GM19397 (cell line): ENCODE results near the gene ANKRD6.

ENCODE experiments used
- ATAC-seq: cut with Tn5 transposase; IDR thresholded peaks from one replicate; pipeline ENCODE4 v1.9.1; 2021; ENCODE audit warnings: mild to moderate bottlenecking, moderate library complexity; ENCODE audit not compliant: unreplicated experiment

Gene ANKRD6

DNA sequence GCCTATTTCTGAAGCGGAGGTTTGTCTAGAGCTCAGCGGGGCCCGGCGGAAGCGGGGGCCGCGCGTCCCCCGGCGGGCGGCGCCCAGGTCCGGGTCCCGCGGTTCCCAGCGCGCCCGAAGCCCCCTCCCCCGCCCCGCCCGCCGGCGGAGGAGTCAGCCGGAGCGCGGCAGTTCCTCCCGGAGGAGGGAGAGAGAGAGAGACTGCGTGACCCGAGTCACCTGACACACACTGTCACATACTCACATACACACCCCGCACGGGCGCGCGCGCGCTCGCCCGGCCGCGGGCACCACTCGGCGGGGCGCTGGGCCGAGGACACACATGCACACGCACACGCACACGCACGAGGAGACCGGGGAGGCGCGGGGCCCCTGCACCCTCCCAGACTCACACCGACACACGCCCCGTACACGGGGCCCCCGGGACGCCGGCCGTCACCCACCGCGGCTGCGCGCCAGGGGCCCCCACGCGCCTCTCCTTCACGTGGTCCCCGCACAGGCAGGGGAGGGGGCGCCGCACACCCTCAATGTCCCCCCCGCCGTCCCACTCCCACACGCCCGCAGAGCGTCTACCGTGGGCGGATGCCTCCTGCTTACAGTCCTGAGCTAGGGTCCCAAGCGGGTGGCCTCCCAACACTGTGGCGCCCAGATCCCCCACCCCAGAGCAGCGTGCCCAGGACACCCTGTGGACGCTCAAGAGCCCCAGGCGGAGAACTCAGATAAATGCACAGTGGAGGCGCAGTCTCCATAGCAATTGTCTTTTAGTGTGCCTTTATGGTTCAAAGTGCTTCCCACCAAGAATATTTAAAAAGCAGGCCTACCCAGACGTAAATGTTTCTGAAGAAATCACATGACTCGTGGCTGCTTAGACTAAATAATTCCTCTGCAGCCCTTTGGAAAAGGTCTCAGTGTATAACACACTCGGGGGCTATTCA is 20.6 kb upstream of the ANKRD6 start, which contains the start of gene RRAGD:
TSS of gene RRAGD (minus strand) at position 203 of the 935 bp plus-strand sequence. CDS start 280 bp downstream, outside the sequence.
- peak; percentile 68 for ATAC-seq

GRCh38 chr6:89413006-89413400 is 19.9 kb upstream of the ANKRD6 start:
- ATAC-seq, result no peak

DNA sequence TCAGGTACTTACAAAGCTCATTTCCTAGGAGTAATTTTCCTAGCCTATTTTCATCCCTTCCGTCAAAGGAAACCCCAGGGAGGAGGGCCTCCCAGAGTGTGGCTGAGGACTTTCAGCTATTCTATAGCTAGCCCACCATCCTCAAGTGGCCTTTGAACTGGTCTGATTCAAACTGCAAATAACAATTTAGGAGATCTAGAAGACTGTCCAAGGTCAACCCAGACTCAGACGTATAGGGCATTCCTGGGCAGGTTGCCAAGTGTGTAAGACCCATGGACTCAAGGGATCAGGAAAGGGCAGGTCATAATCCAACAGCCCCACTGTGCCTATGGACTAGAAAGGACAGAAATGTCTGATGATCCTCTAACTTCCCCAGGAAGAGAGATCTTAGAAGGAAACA is 18.7 kb upstream of the ANKRD6 start:
- ATAC-seq, result no peak

- ATAC-seq, result no peak
Measured at GRCh38 chr6:89415185-89415584, 17.8 kb upstream of the ANKRD6 start.

DNA sequence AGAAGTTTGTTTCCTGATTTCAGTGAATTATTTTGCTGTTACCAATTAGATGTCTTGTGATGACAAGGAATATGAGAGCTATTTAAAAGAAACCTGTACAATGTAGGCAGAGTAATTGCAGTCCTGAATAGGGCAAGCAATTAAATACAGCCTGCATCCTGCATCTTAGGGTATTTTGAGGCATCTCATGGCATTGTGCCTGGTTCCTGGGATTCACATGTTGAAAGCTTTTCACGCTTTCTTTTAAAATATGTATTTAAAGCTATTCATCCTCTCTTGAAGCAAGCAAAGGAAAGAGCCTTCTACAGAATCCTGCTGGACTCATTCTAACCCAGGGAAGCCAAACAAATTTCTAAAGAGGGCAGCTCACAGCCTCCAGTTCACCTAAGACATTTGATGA is 16.2 kb upstream of the ANKRD6 start:
- no peak for ATAC-seq

- no peak for ATAC-seq
Measured at GRCh38 chr6:89430201-89430962, 2.6 kb upstream of the ANKRD6 start.

- ATAC-seq, result peak; percentile 29
Measured at GRCh38 chr6:89433252-89434149, 549 bp downstream of the ANKRD6 start.

DNA sequence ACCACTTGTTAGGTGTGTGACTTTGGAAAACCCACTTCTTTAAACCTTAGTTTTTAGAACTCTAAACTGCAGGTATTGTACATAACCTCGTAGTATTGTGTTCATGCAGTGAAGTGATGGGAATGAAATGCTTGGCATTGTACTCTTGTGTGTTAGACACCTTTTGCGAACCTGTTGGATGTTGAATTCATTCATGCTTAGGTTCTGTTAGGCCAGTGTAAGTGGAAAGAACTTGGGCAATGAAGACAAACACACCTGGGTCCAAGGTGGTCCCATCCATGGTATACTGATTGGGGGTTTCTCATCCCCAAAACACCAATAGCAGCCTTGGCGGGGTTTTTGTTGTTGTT is 1.2 kb downstream of the ANKRD6 start:
- no peak for ATAC-seq

DNA sequence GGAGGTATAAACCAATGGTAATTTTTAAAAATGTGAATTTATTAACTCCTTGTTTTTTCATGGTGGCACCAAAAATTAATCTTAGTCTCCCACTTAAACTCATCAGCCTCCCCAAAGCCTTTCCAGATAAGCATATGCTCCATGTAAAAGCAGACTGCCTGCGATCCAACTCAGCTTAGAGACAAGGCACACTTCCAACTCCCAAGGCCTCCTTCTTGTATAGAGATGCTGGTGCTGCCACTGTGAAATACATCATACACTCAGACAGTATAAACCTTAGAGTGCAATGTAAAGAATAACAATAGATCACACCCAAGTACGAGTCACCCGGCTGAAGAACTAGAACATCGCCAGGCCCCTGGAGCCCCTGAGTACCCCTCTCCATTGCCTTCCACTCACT is 2.0 kb downstream of the ANKRD6 start:
- no peak for ATAC-seq

- ATAC-seq, result no peak
Measured at GRCh38 chr6:89436226-89436625, 3.3 kb downstream of the ANKRD6 start.

- no peak for ATAC-seq
Measured at GRCh38 chr6:89438248-89438647, 5.3 kb downstream of the ANKRD6 start.

- no peak for ATAC-seq
Measured at GRCh38 chr6:89439014-89439413, 6.1 kb downstream of the ANKRD6 start.

GRCh38 chr6:89440200-89440599 is 7.2 kb downstream of the ANKRD6 start:
- no peak for ATAC-seq

- ATAC-seq, result no peak
Measured at GRCh38 chr6:89443658-89444057, 10.7 kb downstream of the ANKRD6 start.

DNA sequence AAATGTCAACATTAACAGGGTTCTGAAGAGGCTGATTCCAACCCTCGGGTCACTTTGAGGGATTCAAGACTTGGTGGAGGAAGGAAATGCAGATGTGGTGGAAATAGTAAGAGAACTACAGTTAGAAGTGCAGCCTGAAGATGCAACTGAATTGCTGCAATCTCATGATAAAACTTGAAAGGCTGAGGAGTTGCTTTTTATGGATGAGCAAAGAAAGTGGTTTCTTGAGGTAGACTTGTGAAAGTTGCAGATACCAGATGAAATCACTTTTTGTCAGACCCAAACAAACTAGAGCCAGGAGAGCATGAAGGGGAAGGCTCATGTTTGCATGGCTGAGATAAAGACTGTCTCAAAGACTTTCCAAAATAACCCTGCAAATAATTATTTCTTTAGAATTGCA is 16.2 kb downstream of the ANKRD6 start:
- ATAC-seq, result no peak

GRCh38 chr6:89452281-89452680 is 19.3 kb downstream of the ANKRD6 start:
- ATAC-seq, result no peak

GRCh38 chr6:89454300-89454699 is 21.3 kb downstream of the ANKRD6 start:
- ATAC-seq, result no peak

DNA sequence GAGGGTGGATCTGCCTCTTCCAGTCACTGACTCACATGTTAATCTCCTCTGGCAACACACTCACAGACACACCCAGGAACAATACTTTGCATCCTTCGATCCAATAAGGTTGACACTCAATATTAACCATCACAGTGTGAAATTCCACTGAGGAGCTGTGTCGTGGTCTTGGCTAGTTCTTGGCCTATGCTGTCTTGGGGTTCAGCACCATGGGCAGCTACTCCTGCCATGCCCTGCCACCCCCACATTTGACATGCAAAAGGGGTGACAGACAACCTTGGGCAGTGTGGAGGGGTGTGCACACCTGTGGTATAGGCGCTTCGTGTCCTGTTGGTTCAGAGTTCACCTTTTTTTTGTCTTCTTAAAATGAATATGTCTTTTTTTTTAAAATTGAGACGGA is 25.8 kb downstream of the ANKRD6 start:
- ATAC-seq, result no peak

DNA sequence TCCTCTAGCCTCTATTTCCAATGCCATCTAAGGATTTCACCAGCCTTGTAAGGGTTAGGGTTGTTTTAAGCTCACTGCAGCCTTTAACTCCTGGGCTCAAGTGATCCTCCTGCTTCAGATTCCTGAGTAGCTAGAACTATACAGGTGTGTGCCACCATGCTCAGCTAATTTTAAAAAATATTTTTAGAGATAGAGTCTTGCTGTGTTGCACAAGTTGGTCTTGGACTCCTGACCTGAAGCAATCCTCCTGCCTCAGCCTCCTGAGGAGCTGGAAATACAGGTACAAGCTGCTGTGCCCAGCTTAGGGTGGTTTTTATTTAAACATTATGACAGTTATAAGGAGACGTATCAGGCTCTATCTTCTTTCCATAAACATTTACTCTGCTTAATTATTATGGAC is 26.5 kb downstream of the ANKRD6 start:
- no peak for ATAC-seq

- ATAC-seq, result no peak
Measured at GRCh38 chr6:89460713-89461112, 27.8 kb downstream of the ANKRD6 start.

GRCh38 chr6:89462503-89462902 is 29.6 kb downstream of the ANKRD6 start:
- no peak for ATAC-seq
